ENCODE data around the gene PCDH9.

DNA sequence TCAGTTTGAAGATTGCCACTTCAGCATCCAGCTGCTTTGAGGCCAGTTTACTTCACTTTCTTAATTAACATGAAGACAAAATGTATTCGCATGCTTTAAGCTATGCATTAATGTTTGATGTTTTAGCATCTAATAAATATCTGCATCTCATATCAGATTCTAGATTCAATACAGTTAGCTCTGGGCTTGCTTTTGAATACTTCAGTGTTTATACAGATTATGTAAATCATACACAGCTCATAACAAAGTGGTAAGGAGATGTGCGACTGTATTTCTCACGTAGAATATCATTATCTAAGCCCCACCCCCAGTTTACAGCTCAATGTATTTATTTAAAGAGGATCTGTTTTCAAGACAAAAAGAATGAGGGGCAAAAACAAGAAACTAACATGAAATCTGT, 770.5 kb downstream of the PCDH9 start:
- TF ChIP-seq EZH2 (IDR thresholded peaks at IDR 0.05; ENCODE audit: insufficient read depth, poor library complexity, severe bottlenecking) (no peak), EZH2phosphoT487 (IDR thresholded peaks at IDR 0.05; ENCODE audit: insufficient read depth, low read depth) (no peak)
